AG09319 (cell line): ENCODE data around the gene HAPSTR1.

Source experiments
- DNase-seq: peaks from one replicate; pipeline ENCODE4 v3.0.0-alpha.2; 2010; ENCODE audit warnings: low read depth; ENCODE audit errors: extremely low read depth
- TF ChIP-seq, protein P1 (sequence below): IDR thresholded peaks from 2 replicates; pipeline ENCODE4 v1.5.1; 2011; ENCODE audit warnings: low read depth, mild to moderate bottlenecking, inconsistent platforms, low read length, moderate library complexity

Gene HAPSTR1

DNA sequence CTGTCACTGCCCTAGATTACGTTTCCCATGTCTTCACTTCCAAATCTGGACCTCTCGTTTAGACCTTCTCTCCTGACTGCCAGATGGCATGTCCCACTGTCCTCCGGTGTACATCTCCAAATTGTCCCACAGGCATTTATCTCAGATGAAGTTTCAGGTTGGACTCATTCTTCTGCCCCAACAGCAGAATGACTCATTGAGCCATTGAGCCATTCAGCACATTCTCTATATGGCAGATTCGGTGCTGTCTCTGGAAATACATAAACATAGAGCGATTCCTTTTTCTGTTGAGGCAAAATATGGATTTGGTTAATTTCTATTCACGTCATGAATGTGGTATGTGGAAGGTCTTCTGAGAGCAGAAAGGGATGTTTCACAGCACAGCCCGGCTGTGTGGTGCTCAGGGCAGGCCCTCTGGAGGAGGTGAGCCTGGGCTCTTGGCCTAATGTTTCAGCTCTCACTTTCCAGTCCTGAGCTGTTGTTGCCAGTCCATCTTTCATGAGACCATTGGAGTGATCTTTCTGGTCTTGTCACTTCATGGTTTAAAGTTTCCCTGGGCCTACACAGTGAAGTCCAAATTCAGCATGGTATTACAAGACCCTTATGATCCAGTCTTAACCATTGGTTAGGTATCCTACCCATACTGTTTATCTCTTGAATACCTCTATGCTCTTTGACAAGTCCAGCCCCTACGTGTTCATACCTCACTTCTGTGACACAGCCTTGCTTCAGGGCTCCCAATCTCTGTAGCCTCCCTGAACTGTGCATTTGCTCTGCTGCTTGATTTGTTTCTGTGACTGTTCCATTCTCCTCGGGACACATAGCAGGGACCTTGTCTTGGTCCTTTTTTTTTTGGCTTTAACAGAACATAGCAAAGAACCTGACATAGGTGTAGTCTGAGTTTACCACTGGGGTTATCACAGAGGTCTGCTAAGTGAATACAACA is 15.9 kb downstream of the HAPSTR1 start:
- TF ChIP-seq, protein P1, sequence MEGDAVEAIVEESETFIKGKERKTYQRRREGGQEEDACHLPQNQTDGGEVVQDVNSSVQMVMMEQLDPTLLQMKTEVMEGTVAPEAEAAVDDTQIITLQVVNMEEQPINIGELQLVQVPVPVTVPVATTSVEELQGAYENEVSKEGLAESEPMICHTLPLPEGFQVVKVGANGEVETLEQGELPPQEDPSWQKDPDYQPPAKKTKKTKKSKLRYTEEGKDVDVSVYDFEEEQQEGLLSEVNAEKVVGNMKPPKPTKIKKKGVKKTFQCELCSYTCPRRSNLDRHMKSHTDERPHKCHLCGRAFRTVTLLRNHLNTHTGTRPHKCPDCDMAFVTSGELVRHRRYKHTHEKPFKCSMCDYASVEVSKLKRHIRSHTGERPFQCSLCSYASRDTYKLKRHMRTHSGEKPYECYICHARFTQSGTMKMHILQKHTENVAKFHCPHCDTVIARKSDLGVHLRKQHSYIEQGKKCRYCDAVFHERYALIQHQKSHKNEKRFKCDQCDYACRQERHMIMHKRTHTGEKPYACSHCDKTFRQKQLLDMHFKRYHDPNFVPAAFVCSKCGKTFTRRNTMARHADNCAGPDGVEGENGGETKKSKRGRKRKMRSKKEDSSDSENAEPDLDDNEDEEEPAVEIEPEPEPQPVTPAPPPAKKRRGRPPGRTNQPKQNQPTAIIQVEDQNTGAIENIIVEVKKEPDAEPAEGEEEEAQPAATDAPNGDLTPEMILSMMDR: no peak
- no peak for DNase-seq

DNA sequence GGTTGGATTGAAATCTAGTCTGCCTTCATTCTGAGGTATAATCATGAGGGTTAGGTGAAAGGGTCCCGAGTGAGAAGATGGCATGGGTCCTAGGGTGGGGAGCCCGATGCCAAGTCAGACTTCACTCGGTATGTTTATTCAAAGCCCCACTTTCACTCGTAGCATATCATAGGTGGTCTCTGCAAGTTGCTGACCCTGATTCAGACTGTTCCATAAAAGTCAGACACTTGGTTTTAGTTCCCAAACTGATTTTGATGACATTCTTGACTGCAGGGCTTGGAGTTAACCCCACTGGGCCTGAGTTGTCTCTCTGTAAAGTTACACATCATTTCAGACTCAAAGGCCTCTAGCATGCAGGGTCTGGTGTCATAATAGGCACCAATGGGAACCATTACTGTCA is 17.8 kb downstream of the HAPSTR1 start:
- no peak for DNase-seq
- TF ChIP-seq, protein P1: no peak

DNA sequence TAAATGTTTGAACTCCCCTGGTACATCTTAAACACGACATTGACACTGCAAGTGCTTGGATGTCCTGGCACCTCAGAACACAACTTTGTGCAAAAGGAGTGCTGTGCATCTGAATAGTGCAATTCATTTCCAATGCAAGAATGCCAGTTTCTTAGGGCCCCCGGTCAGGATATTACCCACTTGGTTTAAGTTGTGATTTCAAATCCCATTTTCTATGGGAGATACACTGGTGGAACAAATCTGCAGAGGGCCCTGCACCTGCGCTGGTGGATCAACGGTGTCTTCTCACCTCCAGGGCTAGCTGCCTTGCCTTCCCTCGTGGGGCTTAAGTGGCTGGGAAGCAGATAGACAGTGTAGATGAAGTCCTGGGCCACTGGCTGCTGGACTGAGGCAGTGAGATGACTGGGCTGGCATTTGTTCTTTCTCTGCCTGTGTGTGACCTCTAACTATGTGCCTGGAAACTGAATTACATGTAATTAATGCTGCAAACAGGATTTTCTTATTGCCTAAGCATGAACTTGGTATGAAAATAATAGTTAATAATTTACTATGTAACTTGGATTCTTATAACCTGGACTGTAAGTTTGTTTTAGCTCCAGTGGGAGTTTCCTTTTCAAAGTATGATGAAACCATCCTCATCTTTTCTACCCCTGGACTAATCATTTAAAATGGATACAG is 20.9 kb downstream of the HAPSTR1 start:
- no peak for DNase-seq
- TF ChIP-seq, protein P1: no peak

DNA sequence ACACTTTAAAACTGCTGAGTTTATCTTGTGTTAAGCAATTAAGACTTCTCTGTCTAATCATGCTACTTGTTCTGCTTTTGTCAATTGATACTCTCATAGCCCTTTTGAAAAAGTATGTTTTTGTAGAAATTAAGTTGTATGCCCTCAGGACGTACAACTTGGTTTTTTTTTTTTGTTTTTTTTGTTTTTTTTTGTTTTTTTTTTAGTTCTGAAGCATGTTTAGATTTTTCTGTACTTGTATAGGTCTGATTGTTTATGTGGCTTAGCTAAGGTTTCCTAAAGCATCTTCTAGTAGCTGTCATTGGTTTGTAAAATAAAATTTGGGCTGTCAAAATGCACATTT is 21.4 kb downstream of the HAPSTR1 start:
- TF ChIP-seq, protein P1: no peak
- DNase-seq: no peak

DNA sequence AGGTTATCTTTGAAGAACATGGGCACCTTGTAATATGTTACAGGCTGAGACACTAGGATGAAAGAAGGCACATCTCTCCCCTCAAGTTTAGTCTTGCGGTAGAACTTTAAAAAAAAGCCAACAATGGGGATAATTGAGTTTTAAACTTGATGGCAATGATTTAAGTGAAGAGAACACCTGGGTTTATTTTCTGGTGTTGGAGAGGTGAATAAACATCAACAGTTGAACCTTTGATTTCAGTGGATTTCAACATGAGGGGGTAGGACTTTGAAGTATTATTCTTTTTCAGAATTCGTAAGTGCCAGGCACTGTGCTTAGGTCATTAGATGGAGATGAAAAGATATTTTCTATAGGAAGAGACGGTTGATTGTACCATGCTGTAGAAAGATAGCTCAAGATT is 22.3 kb downstream of the HAPSTR1 start:
- TF ChIP-seq, protein P1: no peak
- no peak for DNase-seq

DNA sequence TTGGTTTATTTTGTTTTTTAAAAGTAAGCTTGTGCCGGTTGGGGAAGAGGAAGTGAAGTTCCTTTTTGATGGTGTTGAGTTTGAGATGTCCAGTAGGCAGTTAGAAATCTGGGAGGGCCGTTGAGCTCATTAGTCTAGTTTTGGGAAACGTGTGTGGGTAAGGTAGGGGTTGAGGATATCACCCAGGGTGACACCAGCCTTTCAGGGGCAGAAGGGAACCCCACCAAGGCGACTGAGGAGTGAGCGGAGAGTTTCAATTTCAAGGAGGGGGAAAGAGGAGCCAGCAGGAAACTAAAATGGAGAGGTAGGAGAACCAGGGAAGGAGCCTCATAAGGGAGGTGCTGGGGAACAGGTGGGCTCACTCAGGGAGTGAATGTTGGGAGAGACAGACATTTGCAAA is 22.7 kb downstream of the HAPSTR1 start:
- TF ChIP-seq, protein P1: no peak
- no peak for DNase-seq

DNA sequence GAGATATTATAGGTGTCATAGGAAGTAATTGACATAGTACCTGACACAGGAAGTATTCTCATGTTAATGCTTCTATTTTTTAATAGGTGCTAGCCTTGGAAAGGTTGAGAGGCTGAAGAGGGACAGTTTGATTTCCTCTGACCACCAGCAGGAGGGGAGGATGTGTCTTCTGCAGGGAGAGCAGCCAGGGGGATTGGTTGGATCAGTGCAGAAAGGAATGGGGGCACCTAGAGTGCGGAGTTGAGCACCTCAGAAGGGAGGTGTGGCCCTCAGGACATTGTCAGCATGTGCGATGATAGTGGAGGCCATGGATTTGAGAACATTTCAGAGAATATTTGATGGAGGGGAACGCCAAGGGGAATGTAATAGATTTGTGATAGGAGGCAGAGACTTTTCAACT is 23.4 kb downstream of the HAPSTR1 start:
- TF ChIP-seq, protein P1: no peak
- DNase-seq: no peak
